HepG2 (cell line): ENCODE data around the gene C1orf115. TPM values are rescaled to one million over a fixed set of nuclear protein-coding genes. Genes with fewer than 3 reads are reported as not detected.

Experiments
- ATAD3A ChIP-seq: sonication (generic); formaldehyde crosslinking; IDR thresholded peaks from 2 replicates; pipeline ENCODE4 v1.4.0; 2020; ENCODE audit warnings: missing genetic modification reagents
- CBX2 ChIP-seq, 2 experiments: fragments of 200-600 bp in 1 of 2; sonication (generic); formaldehyde crosslinking in 1 of 2; IDR thresholded peaks; 2 replicates each; pipeline versions ENCODE4 v1.7.0 to v1.8.1; 2018 to 2022; ENCODE audit warnings: low read depth in 2 of 2, low read length in 1 of 2, mild to moderate bottlenecking in 1 of 2, missing genetic modification reagents in 1 of 2
- CTCF ChIP-seq: sonication (generic); formaldehyde crosslinking; IDR thresholded peaks from 2 replicates; pipeline ENCODE4 v1.5.0; 2020; ENCODE audit warnings: mild to moderate bottlenecking, missing genetic modification reagents, moderate library complexity
- HMGA1 ChIP-seq: sonication (generic); formaldehyde crosslinking; conservative IDR thresholded peaks from 2 replicates; pipeline ENCODE4 v1.4.0; 2020; ENCODE audit warnings: missing genetic modification reagents
- HNF4A ChIP-seq: sonication (generic); formaldehyde crosslinking; IDR thresholded peaks from 2 replicates; pipeline ENCODE4 v1.4.0; 2020; ENCODE audit warnings: missing genetic modification reagents
- HOXA9 ChIP-seq: sonication (generic); formaldehyde crosslinking; IDR thresholded peaks from 2 replicates; pipeline ENCODE4 v1.8.1; 2022; ENCODE audit warnings: missing genetic modification reagents, mild to moderate bottlenecking, moderate library complexity, borderline replicate concordance
- NCOA1 ChIP-seq: sonication (generic); formaldehyde crosslinking; IDR thresholded peaks from 2 replicates; pipeline ENCODE4 v1.9.0; 2021; ENCODE audit warnings: missing genetic modification reagents
- NFIB ChIP-seq: sonication (generic); formaldehyde crosslinking; IDR thresholded peaks from 2 replicates; pipeline ENCODE4 v1.9.0; 2021; ENCODE audit warnings: missing genetic modification reagents, mild to moderate bottlenecking, borderline replicate concordance
- NR0B2 ChIP-seq: sonication (generic); formaldehyde crosslinking; IDR thresholded peaks from 2 replicates; pipeline ENCODE4 v1.4.0; 2020; ENCODE audit warnings: mild to moderate bottlenecking, missing genetic modification reagents
- PAWR ChIP-seq: sonication (generic); formaldehyde crosslinking; IDR thresholded peaks from 2 replicates; pipeline ENCODE4 v1.4.0; 2020; ENCODE audit warnings: missing genetic modification reagents, mild to moderate bottlenecking, borderline replicate concordance
- PRPF4 ChIP-seq: fragments of 200-400 bp; formaldehyde crosslinking; IDR thresholded peaks from 2 replicates; pipeline ENCODE4 v1.6.1; 2016; ENCODE audit warnings: low read length, low read depth; ENCODE audit not compliant: poor library complexity, severe bottlenecking
- RBAK ChIP-seq: sonication (generic); formaldehyde crosslinking; IDR thresholded peaks from 2 replicates; pipeline ENCODE4 v1.5.1; 2020; ENCODE audit warnings: mild to moderate bottlenecking, missing genetic modification reagents
- SMC3 ChIP-seq: IDR thresholded peaks from 2 replicates; pipeline ENCODE4 v1.6.1; 2011; ENCODE audit warnings: low read length, improper control_type of control experiment
- STAT5B ChIP-seq: sonication (generic); formaldehyde crosslinking; IDR thresholded peaks from 2 replicates; pipeline ENCODE4 v1.4.0; 2020; ENCODE audit warnings: missing genetic modification reagents
- TCF7L2 ChIP-seq: IDR thresholded peaks from 2 replicates; pipeline ENCODE4 v1.6.1; 2011; ENCODE audit warnings: mild to moderate bottlenecking, low read depth, low read length, moderate library complexity
- TGIF2 ChIP-seq: IDR thresholded peaks from 2 replicates; pipeline ENCODE4 v1.6.1; 2016; ENCODE audit warnings: control low read depth, missing compliant biosample characterization
- WIZ ChIP-seq: sonication (generic); formaldehyde crosslinking; IDR thresholded peaks from 2 replicates; pipeline ENCODE4 v1.5.1; 2020; ENCODE audit warnings: mild to moderate bottlenecking, missing genetic modification reagents
- ZBTB33 ChIP-seq: sonication (generic); formaldehyde crosslinking; IDR thresholded peaks from 2 replicates; pipeline ENCODE4 v1.4.0; 2020; ENCODE audit warnings: missing genetic modification reagents
- ZC3H4 ChIP-seq: sonication (generic); formaldehyde crosslinking; IDR thresholded peaks from 2 replicates; pipeline ENCODE4 v1.4.0; 2020; ENCODE audit warnings: missing genetic modification reagents, borderline replicate concordance
- ZNF138 ChIP-seq: sonication (generic); formaldehyde crosslinking; IDR thresholded peaks from 2 replicates; pipeline ENCODE4 v1.5.0; 2020; ENCODE audit warnings: mild to moderate bottlenecking, low read depth, missing genetic modification reagents
- ZNF644 ChIP-seq: IDR thresholded peaks from 2 replicates; pipeline ENCODE4 v1.6.1; 2016; ENCODE audit warnings: low read depth
- ZNF800 ChIP-seq: sonication (generic); formaldehyde crosslinking; IDR thresholded peaks from 2 replicates; pipeline ENCODE4 v1.4.0; 2020; ENCODE audit warnings: missing genetic modification reagents
- ZNF879 ChIP-seq: sonication (generic); formaldehyde crosslinking; IDR thresholded peaks from 2 replicates; pipeline ENCODE4 v1.8.1; 2023; ENCODE audit warnings: missing genetic modification reagents
- polyA plus RNA-seq, 8 experiments: library from polyadenylated mRNA; depleted of rRNA in 3 of 8; stranded (reverse) in 7 of 8; unstranded in 1 of 8; fragments of >200 nt; fragmentation: Illumina TruSeq in 4 of 8; extraction: Trizol in 4 of 8; gene quantifications; 2 replicates each; pipeline versions ENCODE4 v1.2.1 to v1.2.3, GENCODE V29; 2011 to 2016; ENCODE audit warnings: low read depth in 4 of 8, missing spikeins in 1 of 8, mixed read lengths in 1 of 8; ENCODE audit not compliant: insufficient read depth in 1 of 8
- total RNA-seq, 5 experiments: library from RNA; depleted of rRNA; stranded (reverse); fragments of >200 nt; fragmentation: Illumina TruSeq; extraction: Trizol; gene quantifications; 2 replicates each; pipeline ENCODE4 v1.2.3, GENCODE V29; 2016; ENCODE audit warnings: low read depth in 1 of 5

Gene C1orf115
- total and polyA plus RNA-seq, 2 of the 13 experiments (the other 11 are each of a cell fraction or from before 2014, with no cell fraction given) = 25.2 to 85.9 TPM

GRCh38 chr1:220690140-220691052, at the start of gene C1orf115 (continued):
- TF ChIP-seq ZBTB33 (peak; percentile 51; the same call in 1 of the 2 replicates), STAT5B (CRISPR knock-in tag) (no peak), ZNF800 (CRISPR knock-in tag) (peak; percentile 88), RBAK (CRISPR knock-in tag) (no peak), NCOA1 (CRISPR knock-in tag) (no peak), PAWR (CRISPR knock-in tag) (no peak), WIZ (CRISPR knock-in tag) (peak; percentile 60; the same call in 1 of the 2 replicates), ZNF644 (CRISPR knock-in tag) (0 out of 2 replicates have a peak, but pooled peaks have one; percentile 33), TGIF2 (CRISPR knock-in tag) (0 out of 2 replicates have a peak, but pooled peaks have one; percentile 50), PRPF4 (no peak), NR0B2 (peak; percentile 84; the same call in 1 of the 2 replicates), CBX2 (IDR thresholded peaks at IDR 0.05; ENCODE audit: low read depth, low read length) (no peak), CBX2 (CRISPR knock-in tag; IDR thresholded peaks at IDR 0.05; ENCODE audit: low read depth) (no peak), HNF4A (peak; percentile 89), TCF7L2 (no peak), ZNF879 (CRISPR knock-in tag) (no peak), HOXA9 (CRISPR knock-in tag) (peak; percentile 44; the same call in 1 of the 2 replicates), NFIB (CRISPR knock-in tag) (no peak), ZC3H4 (CRISPR knock-in tag) (no peak), ZNF138 (CRISPR knock-in tag) (no peak), HMGA1 (CRISPR knock-in tag) (no peak), CTCF (CRISPR knock-in tag) (peak; percentile 94), SMC3 (peak; percentile 27; the same call in 1 of the 2 replicates), ATAD3A (CRISPR knock-in tag) (no peak)
